GDM1 (cell line): ENCODE results near the gene LYRM1.
A peak's percentile ranks its signal among the peaks of the same experiment; 100 is the strongest.
"Not testable (repeated sequence)": the region's sequence is repeated elsewhere in the genome, so short reads cannot be mapped to it uniquely, and the experiment has no call there.

Experiments
- DNase-seq: peaks from one replicate; lab custom pipeline; 2025; lab: John Stamatoyannopoulos, UW

The LYRM1 gene

GRCh38 chr16:20937736-20938135 lies 37.2 kb downstream of the LYRM1 start:
- no peak for DNase-seq

GRCh38 chr16:20938426-20938825 lies 37.9 kb downstream of the LYRM1 start:
- no peak for DNase-seq

GRCh38 chr16:20939611-20940010 lies 39.0 kb downstream of the LYRM1 start:
- no peak for DNase-seq

DNA sequence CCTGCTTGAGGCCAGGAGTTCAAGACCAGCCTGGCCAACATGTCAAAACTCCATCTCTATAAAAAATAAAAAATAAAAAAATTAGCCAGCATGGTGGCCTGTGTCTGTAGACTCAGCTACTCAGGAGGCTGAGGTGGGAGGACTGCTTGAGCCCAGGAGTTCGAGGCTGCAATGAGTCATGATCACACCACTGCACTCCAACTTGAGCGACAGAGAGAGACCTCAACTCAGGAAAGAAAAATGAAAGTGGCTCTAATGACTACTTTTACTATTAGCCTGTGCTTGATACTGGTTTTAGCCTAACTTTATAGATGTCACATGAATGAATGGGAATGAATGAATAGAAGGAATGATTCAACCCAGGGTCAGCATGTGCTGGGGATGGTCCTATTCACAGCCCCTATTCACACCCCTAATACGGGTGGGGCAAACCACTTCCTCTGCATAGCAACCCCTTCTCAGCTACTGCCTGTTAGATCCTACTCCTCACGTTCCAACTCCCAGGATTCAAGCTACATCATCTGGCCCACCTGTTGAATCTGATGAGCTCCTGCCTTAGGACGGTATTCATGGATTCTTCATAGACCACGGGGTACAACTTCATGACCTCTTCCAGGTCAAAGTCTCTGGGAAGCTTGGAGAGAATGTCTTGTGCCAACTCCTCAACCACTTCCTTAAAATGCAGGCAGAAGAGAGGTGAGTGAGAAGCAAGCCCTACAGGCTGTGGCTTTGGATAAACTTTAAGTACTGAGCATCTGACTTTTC lies 40.5 kb downstream of the LYRM1 start:
- peak; percentile 13 for DNase-seq

DNA sequence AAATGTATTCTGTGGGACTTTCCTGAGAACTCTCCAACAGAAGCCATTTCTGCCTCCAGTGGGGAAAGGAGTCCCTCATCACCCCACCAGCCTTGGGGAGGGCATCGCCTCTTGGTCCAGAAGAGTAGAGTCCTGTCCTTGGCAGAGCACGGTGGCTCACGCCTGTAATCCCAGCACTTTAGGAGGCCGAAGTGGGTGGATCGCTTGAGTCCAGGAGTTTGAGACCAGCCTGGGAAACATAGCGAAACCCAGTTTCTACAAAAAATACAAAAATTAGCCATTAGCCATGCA lies 41.0 kb downstream of the LYRM1 start:
- DNase-seq: no peak

GRCh38 chr16:20942256-20942655 lies 41.7 kb downstream of the LYRM1 start:
- DNase-seq: no peak

GRCh38 chr16:20944861-20945574 lies 44.4 kb downstream of the LYRM1 start:
- no peak for DNase-seq

DNA sequence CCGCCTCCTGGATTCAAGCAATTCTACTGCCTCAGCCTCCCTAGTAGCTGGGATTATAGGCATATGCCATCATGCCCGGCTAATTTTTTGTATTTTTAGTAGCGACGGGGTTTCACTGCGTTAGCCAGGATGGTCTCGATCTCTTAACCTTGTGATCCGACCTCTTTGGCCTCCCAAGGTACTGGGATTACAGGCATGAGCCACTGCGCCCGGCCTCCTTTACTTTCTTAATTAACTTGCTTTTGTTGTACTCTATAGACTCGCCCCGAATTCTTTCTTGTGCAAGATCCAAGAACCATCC lies 45.0 kb downstream of the LYRM1 start:
- DNase-seq: not testable (repeated sequence)

DNA sequence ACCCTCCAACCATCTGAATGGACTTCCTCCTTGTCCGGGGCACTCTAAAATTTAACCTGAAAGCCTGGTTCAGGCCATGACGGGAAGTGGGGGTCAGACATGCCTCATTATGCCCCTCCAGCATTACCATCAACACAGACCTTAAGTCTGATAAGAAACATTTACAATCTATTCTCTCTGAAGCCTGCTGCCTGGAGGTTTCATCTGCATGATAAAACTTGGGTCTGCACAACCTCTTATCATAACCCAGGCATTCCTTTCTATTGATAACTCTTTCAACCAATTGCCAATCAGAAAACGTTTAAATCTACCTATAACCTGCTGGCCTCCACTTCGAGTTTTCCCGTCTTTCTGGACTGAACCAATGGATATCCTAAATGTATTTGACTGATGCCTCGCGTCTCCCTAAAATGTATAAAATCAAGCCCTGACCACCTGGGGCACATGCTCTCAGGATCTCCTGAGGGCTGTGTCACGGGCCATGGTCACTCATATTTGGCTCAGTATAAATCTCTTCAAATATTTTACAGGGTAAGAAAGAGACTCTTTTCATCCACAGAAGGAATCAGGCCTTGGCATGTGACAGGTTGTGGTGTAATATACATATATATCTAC lies 45.6 kb downstream of the LYRM1 start:
- DNase-seq: no peak

DNA sequence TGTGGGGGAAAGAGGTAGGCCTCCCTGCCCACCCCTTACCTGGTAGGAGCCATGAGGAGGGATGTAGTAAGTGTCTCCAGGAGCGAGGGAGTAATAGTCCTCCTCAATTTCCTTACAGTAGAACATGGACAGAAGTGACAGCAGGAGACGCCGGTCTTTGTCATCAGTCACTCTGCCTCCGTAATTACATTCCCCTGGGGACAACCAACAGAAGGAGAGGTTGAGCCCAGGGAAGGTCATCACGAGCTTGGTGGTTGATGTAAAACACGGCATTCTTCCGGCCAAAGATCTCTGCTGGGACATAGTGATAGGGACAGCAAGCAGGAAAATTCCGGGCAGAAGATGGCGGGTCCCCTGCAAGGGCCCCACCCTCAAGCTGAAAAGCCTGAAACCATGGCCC lies 47.9 kb downstream of the LYRM1 start:
- DNase-seq: no peak

- no peak for DNase-seq
Measured at GRCh38 chr16:20949660-20950059, 49.1 kb downstream of the LYRM1 start.

DNA sequence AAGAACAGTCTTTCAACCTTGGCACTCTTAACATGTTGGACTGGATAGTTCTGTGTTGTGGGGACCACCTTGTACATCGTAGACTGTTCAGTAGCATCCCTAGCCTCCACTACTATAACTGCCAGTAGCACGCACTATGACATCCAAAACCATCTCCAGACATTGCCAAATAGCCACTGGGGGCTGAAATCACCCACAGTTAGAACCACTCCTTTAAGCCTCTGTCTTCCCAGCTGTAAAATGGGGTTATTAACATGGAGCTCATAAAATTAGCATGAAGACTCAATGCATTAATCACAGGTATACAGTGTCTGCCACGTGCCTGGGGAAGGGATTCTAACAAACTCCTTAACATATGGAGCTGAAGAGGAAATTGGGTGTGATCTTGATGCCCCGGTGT lies 49.7 kb downstream of the LYRM1 start:
- DNase-seq: no peak

- no peak for DNase-seq
Measured at GRCh38 chr16:20952139-20952920, 51.8 kb downstream of the LYRM1 start.

GRCh38 chr16:20954574-20954973 lies 54.0 kb downstream of the LYRM1 start:
- no peak for DNase-seq

GRCh38 chr16:20956319-20956718 lies 55.7 kb downstream of the LYRM1 start:
- no peak for DNase-seq

DNA sequence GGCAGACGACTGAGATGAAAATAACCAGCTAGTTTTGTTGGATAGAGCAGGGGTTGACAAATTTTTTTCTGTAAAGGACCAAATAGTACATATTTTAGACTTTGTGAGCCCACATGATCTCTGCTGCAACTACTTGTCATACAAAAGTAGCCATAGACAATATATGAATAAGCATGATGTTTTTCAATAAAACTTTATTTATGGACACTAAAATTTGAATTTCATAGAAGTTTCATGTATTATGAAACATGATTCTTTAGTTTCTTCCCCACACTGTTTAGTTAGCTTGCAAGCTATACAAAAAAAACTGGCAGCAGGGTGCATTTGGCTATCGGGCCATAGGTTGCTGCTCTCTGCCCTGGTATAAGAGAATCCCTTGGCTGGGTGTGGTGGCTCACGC lies 56.6 kb downstream of the LYRM1 start:
- no peak for DNase-seq

DNA sequence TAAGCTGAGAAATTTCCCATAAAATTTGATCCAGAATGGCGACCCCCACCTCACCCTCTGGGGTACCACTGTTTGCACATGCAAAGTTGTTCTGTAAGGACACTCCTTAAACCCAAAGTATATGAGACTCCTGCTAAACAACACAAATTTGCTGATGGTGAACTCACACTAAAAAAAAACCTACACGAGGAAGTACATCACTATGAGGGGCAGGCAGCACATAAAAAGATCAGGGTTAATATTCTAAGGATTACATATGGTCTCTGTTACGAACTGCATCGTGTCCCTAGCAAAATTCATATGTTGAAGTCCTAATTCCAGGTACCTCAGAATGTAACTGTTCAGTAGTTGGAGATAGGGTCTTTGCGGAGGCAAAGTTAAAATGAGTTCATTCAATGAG lies 60.3 kb downstream of the LYRM1 start:
- no peak for DNase-seq

- no peak for DNase-seq
Measured at GRCh38 chr16:20968765-20969164, 68.2 kb downstream of the LYRM1 start.

DNA sequence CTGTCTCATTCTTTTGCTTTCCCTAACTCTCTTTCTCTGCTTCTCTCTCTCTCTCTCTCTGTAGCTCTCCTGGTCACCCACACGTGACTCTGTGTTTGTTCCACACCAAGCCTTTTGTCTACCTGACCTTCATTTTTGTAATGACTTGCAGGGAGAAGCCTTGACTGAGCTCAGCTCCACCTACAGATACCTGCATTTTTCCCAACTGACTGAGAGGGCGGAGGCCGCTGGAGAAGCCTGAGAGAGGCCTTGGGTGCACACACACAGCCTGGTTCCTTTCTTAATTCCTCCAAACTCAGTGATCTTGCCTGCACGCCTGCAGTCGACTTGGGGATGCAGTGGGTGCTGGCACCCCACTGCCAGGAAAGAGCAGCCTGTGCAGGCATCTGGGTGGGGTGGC lies 68.8 kb downstream of the LYRM1 start:
- no peak for DNase-seq

DNA sequence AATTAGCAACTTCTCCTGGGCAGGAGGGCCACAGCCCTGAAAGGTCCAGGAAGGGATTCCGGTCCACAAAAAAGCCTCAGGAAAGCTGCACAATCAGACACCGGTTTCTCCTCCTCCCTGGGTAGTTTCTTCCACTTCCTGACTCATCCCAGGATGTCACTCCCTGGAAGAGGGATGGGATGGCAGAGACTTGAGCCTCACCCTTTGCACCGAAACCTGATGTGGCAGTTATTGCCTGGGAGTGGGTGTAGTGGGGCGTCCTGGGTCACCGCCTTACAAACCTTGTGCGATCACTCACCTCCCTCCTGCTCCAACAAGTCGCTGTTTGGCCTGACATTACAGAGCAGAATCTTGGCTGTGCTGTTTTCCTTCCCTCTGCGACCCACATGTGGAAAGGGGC lies 70.8 kb downstream of the LYRM1 start:
- DNase-seq: no peak

DNA sequence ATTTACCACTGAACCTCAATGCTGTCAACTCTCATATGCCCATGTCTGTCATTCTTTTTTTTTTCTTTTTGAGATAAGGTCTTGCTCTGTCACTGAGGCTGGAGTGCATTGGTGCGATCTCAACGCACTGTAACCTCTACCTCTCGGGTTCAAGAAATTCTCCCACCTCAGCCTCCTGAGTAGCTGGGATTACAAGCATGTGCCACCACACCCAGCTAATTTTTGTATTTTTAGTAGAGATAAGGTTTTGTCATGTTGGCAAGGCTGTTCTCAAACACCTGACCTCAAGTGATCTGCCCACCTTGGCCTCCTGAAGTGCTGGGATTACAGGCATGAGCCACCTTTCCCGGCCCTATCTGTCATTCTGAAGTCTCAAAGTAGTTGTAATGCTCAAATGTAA lies 72.6 kb downstream of the LYRM1 start:
- DNase-seq: not testable (repeated sequence)
